Epithelial cell of proximal tubule (primary cell): ENCODE results near the gene ILDR2. TPM values are rescaled to one million over a fixed set of nuclear protein-coding genes. Genes with fewer than 3 reads are reported as not detected.

Experiments used
- DNase-seq: peaks from one replicate; pipeline ENCODE4 v3.0.0-alpha.2; 2011; ENCODE audit warnings: low read depth
- H3K4me3 ChIP-seq: 2 replicates; pipeline ENCODE4 v1.5.1; 2011; ENCODE audit warnings: low read depth, mild to moderate bottlenecking, low read length
- total RNA-seq: library from RNA; depleted of rRNA; stranded (reverse); fragments of >200 nt; gene quantifications from 2 replicates; pipeline ENCODE4 v1.2.3, GENCODE V29; 2015
- TF ChIP-seq, protein P1 (sequence below): conservative IDR thresholded peaks from 2 replicates; pipeline ENCODE4 v1.5.1; 2012; ENCODE audit warnings: low read depth, mild to moderate bottlenecking, low read length

The ILDR2 gene
- total RNA-seq, 1 donor from 2014 or later: 0.86 TPM

DNA sequence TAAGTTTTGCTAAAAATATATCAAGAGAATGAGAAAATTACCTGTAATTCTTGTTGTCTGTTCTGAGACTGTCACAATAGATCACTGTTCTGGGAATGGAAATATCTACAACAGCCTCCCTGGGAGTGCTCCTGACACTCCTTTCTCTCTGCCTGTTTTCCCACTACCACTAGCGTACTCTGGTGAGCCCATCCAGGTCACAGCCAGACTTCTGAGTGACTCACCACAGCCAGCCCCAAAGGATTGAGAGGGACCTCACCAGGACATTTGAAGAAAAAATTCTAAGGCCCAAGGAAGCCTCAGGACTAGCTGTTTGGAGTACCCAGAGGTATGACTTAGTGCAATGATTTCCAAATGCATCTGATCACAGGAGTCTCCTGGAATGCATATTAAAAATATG, 60.3 kb downstream of the ILDR2 start:
- no peak for DNase-seq
- no peak overlapping the region for H3K4me3 ChIP-seq
- TF ChIP-seq, protein P1, sequence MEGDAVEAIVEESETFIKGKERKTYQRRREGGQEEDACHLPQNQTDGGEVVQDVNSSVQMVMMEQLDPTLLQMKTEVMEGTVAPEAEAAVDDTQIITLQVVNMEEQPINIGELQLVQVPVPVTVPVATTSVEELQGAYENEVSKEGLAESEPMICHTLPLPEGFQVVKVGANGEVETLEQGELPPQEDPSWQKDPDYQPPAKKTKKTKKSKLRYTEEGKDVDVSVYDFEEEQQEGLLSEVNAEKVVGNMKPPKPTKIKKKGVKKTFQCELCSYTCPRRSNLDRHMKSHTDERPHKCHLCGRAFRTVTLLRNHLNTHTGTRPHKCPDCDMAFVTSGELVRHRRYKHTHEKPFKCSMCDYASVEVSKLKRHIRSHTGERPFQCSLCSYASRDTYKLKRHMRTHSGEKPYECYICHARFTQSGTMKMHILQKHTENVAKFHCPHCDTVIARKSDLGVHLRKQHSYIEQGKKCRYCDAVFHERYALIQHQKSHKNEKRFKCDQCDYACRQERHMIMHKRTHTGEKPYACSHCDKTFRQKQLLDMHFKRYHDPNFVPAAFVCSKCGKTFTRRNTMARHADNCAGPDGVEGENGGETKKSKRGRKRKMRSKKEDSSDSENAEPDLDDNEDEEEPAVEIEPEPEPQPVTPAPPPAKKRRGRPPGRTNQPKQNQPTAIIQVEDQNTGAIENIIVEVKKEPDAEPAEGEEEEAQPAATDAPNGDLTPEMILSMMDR: no peak

DNA sequence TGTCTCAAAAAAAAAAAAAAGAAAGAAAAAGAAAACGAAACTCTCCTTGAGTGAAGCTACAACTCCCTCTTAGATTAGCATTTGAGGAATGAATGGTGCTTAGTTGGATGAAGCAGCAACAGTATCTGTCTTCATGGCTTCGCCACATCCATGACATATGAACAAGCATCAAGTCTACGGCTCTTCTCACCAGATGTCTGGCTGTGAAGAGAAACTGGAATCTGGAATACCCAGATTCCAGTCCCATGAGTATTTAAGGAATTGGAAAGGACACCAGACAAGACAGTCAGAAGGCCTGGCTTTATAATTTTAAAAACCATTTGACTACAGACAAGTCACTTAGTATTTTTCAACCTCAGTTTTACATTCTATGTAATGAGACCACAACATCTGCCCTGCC, 61.2 kb downstream of the ILDR2 start:
- no peak for DNase-seq
- TF ChIP-seq, protein P1: no peak
- no peak overlapping the region for H3K4me3 ChIP-seq

DNA sequence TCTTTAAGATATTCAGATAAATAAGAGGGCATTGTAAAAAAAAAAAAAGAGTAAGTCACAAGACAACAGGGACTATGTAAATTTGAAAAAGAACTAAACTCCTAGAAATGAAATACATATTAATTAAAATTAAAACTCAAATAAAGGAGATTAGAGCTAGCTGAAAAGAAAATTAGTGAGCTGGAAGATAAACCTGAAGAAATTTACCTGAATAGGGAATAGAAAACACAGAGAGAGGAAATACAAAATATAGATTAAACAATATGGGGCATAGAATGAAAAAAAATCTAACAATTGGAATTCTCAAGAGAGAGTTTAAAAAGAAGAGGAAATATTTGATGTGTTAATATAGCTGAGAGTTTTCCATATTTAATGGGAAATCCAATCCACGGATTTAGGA, 63.7 kb downstream of the ILDR2 start:
- no peak for DNase-seq

DNA sequence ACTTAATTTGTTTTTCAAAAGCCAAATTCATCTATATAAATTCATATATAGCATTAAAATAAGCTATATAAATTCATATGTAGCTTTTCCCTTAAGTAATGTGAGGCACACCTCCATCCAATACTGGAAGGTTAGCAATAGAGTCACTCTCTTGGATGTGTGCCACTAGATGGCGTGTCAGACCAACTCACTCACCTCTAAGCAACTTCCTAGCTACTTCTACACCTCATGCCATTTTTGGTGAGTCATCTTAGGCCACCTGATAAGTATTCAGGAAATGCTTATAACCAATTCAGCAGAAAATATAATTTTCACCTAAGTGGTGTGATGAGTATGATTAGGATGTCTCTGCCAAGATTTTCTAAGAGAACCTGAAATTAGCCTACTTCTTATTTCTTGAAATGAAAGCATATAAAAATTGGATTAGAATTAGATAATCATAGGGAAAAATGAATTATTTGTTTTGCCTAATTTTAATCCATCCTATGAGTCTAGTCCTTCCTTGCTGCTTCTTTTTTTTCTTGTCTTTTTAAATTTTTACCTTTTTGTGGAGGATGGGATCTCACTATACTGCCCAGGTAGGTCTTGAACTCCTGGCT, 64.8 kb downstream of the ILDR2 start:
- TF ChIP-seq, protein P1: peak; percentile 97
- peak; percentile 90 for DNase-seq
- H3K4me3 ChIP-seq: no peak overlapping the region

More for the DNA sequence above, 63.7 kb downstream of the ILDR2 start:
- no peak overlapping the region for H3K4me3 ChIP-seq
- TF ChIP-seq, protein P1: no peak

DNA sequence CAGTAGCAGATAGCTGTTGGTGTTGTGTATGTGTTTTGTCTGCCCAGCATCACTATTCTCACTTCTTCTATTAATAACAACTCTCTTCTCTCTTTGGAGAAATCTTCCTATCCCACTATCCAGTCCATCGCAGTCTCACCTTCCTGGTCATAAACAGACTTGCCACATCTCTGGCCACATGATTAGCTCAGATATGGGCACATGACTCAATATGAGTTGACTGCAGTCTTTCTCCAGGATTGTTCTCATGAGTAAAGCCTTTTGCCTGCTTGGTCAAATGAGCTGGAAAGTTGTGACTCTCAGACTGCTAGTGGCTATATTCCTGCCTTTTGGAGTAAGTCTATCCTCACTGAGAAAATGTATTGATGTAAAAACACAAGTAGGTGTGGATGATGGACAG, 66.4 kb downstream of the ILDR2 start:
- TF ChIP-seq, protein P1: no peak
- DNase-seq: peak; percentile 61
- no peak overlapping the region for H3K4me3 ChIP-seq

DNA sequence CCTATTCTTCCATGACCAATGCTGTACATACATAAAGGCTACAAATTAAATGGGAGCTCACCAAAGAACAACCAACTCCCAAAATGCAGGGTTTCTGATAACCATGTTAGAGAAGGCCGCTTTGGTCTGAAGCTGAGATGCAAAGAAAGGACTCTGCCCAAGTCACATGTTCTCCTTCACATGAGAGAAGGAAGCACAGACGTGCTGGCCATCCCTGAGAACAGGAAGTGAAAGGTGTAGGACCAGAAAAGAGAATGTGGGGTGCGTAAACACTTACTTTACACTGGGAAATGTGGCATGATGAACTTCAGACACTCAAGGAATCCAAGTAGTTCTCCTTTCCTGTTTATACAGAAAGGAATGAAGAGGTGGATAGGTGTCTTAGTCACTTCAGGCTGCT, 67.6 kb downstream of the ILDR2 start:
- H3K4me3 ChIP-seq: no peak overlapping the region
- TF ChIP-seq, protein P1: no peak
- DNase-seq: no peak

DNA sequence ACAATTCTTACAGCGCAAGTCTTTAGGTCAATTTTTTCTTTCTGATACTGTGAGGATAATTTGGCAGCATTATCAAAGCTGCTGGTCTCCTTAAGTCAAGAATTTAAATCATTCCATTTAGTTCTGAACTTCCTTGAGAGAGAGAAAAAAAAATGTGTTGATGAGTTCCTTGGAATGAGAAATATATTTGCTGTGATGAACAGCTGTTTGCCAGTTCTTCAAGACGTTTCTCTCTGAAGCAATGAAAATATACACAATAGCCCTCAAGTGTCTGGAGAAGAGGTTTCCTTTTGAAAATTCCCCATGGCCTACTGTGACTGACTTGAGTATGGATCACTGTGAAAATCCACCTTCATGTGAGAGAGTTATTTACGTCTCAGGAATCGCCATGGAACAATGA, 68.3 kb downstream of the ILDR2 start:
- TF ChIP-seq, protein P1: no peak
- no peak overlapping the region for H3K4me3 ChIP-seq
- no peak for DNase-seq
